CD4-positive, alpha-beta T cell treated with Interleukin-4 for 1 hour (primary cell): ENCODE results near the gene RBP7.
"Not testable (repeated sequence)": the region's sequence is repeated elsewhere in the genome, so short reads cannot be mapped to it uniquely, and the experiment has no call there.

ENCODE experiments used
- DNase-seq, 2 donors: peaks; one replicate each; pipeline ENCODE4 v3.0.0-alpha.2; 2020 to 2022

Gene RBP7

DNA sequence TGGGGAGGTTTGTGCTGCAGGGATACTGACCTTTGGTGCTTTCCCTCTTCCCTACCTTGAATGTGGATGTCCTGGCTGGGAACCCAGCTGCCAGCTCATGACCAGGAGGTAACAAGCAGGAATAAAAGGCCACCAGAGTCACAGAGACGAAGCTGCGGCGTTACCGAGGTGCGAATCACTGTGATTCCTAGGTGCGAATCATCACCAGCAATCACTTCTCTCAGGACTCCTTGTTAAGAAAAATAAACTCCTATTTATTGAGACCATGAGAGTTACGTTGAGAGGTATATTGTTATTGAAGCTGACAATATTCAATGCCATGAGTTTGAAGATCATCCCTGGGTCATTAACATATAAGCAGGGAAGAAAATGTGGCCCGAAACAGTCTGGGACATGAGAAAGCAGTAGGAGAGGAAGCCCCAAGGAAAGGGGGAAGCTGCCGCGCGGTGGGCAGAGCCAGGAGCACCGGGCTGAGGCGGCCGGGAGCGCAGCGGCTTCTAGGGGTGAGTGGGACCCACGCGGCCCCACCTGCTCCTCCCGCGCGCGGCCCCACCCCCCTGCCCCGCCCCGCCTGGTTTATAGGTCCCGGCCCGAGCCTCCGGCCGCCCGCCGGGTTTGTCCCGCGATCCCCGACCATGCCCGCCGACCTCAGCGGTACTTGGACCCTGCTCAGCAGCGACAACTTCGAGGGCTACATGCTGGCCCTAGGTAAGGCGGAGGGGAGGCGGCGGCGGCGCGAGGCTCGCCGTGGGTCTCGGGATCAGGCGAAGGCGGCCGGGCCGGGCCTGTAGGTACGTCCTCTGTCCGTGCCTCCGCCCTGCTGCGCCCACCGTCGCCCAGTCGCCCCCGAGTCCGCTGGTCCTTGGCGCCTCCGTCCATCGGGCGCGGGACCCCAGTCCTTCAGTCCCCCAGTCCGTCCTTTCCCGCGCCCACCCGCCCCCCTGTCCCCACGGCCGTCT lies at the start of gene RBP7:
Gene RBP7 (plus strand): TSS at position 605 of the 959 bp plus-strand sequence. CDS start 31 bp downstream, at position 636.
- DNase-seq, result no peak

DNA sequence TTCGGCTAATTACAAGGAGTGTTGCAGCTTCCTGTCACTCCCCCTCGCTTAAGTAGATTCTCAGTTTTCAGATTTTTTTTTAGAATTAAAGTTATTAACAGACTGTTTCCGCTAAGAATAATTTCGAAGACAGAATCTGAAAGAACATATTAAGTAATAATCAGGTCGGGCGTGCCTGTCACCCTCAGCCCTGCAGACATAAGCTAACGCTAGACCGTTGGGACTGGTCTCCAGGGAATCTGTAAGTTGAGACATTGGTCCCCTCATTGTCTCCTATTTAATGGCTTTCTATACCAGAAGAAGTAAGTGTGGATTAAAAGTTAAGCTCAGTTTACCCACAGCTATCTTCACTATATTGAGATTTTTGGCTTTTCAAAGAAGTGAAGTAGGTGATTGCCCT lies 39.3 kb upstream of the RBP7 start:
- DNase-seq, result no peak

DNA sequence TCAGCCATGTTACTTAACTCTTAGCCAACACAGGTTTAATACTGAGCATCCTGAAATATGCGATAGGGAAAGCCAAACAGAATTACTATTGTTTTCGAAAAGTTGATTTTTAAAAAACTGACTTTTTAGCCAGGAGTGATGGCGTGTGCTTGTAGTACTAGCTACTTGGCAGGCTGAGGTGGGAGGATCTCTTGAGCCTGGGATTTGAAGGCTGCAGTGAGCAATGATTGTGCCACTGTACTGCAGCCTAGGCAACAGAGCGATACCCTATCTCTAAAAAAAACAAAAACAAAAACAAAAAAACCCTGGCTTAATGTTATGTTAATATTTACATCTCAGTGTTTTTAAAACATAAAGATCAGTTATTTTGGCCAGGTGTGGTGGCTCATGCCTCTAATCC lies 37.0 kb upstream of the RBP7 start:
- no peak for DNase-seq

DNA sequence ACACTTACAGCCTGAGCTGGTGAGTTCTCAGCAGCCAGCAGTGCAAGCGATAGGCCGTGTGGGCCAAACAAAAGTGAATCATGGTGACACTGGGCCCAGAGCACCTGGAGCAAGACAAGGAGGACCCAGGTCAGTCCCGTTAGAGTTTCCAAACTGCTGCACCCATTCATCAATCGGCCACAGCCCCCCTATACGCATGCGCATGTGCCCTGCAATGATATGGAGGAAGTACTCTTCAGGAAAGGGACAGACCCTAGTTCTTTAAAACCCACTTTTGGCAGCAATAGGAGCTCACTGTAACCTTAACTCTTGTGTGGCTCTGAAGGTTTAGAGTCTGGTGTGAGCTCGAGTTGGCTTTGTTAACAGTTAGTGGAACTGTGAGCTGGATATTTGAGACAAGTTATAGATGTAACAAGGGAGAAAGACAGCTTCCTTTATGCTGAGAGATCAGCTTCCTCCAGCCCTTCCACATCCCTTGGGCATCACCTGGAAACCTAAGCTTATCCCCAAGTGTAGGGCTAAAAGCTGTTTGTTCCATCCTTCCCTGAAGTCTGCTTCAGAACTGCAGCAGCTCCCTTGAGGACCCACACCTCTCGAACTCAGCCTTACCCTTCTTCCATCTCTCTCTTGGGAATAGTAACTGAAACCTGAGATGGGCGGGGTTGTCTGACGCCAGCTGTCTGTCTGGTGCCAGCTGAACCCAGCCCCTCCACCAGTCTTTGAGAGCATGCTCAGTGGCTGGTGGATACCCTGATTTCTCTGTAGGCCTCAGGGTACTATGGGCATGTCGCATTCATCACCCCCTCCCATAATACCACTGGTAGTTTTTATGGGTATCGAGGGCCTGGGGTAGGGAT lies 36.1 kb upstream of the RBP7 start:
- DNase-seq, result peak in 1 of 2 donors; percentile 50

DNA sequence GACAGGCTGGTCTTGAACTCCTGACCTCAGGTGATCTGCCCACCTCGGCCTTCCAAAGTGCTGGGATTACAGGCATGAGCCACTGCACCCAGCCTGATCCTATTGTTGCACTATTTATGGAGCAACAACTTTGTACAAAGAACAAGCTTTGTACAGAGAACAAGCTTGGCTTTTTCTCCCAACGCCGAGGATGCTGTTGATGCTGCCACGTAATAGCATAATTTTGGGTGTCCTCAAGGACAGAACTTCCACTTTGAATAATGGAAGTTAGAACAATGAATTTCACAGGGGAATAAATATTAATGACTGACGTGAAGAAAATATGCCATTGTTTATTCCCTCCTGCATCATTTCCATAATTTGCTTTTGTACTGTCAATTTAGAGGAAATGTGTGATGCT lies 12.8 kb upstream of the RBP7 start:
- no peak for DNase-seq

DNA sequence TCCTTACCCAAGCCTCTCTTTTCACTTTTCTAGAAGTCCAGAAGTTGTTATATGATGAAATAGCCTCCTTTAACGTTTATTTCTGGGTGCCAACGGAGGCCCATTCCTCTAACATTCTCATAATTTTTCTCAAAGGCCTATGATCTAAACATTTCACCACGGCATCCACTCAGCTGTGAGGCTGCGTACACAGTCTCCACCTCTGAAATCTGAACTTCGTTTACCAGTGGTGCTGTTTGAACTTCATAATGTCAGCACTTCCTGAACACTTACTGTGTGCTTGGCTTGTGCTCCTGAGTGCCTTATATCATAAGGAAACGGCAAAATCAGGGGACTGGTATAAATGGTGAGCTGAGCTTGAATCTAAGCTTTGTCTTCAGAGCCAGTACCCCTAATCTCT lies 12.0 kb upstream of the RBP7 start:
- no peak for DNase-seq

DNA sequence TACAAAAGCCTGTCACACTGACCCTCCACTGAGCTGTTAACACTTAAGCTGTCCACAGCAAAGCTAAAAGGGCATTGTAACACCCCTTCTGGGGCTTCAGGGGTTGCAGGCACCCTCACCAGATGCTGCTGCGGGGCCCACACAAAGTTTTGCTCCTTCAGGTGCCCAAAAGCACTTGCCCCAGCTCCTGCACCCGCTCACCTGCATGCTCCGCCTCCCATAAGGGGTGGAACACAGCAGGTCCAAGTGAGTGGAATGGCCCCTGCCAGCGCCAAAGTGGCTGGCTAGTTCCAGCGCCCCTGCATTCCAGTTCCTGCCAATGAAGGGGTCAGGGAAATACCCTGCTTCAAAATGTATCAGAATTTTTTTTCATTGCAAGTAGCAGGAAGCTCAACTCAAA lies 7.3 kb upstream of the RBP7 start:
- no peak for DNase-seq

DNA sequence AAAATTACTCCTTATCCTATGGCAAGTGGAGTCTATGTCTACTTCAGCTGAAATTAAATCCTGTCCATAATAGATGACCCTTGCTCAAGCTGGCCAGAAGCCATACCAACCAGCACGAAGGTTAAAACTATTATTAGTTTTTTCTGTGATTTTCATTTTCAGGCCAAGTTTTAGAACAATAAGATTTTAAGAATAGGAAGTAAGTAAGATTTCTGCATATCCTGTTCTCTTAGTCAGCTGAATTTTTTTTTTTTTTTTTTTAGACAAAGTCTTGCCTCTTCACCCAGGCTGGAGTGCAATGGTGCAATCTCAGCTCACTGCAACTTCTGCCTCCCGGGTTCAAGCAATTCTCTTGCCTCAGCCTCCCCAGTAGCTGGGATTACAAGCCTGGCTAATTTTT lies 6.1 kb upstream of the RBP7 start:
- DNase-seq, result peak in 1 of 2 donors; percentile 20

DNA sequence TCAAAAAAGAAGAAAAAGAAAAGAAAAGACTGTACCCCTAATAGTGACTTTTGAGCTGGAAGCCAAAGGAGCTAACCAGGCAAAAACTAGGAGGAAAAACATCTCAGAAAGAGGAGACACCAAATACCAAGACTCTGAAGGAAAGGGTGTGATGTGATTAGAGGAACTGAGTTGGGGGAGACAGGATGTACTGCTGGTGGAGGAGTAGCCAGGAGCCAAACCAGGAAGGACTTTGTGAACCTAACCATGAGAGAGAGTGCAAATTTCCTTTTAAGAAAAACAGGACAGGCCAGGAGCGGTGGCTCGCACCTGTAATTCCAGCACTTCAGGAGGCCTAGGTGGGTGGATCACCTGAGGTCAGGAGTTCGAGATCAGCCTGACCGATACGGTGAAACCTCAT lies 4.1 kb upstream of the RBP7 start:
- no peak for DNase-seq

DNA sequence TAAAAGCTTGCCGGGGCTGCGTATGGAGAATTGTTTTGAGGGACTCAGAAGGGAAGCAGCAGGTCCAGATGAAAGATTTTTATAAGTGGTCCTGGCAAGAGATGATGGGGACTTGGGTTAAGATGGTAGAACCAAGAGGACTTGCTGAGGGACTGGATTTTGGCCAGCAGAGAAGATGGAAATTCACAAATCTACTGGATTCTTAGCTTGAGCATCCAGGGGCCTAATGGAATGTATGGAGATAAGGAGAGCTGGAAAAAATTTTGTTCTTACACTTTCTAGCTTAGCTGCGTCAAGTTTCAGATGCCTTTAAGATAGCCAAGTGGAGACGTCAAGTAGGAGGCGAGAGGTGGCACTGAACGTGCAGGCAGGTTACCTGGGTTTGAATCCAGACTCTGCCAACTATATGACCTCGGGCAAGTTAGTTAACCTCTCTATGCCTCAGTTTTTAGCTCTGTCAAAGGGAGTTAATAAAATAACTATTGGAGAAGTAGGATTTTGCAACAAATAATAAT lies 3.4 kb upstream of the RBP7 start:
- DNase-seq, result no peak

DNA sequence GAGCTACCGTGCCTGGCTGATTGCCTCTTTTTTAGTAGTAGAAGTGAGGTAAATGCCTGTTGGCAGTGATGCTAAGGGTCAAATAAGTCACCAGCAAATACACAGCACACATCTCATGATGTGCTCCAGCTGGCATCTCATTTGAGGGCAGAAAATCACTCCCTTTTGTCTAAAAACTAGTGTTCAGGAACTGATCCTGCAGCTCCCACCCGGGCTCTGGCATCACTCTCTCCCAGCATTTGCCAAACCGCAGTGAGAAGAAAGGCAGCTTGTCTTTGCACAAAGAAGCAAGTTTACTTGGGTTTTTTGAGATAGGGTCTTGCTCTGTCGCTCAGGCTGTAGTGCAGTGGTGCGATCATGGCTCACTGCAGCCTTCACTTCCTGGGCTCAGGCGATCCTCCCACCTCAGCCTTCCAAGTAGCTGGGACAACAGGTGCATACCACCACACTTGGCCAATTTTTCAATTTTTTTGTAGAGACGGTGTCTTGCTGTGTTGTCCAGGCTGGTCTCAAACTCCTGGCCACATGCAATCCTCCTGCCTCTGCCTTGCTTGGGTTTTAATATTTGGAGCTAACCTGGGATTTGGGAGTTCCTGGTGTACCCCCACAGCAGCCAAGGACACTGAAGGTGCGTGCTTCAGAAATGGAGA lies 4.1 kb downstream of the RBP7 start:
- no peak for DNase-seq

DNA sequence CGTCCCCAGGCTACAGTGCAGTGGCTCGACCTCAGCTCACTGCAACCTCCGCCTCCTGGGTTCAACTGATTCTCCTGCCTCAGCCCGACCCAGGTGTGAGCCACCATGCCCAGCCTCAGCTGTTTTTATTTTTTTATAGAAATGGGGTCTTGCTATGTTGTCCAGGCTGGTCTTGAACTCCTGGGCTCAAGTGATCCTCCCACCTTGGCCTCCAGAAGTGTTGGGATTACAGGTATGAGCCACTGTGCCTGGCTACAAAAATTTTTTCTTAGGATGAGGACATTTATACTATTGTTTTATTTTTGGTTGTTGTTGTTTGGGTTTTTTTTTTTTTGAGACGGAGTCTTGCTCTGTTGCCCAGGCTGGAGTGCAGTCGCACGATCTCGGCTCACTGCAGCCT lies 8.2 kb downstream of the RBP7 start:
- not testable (repeated sequence) for DNase-seq

DNA sequence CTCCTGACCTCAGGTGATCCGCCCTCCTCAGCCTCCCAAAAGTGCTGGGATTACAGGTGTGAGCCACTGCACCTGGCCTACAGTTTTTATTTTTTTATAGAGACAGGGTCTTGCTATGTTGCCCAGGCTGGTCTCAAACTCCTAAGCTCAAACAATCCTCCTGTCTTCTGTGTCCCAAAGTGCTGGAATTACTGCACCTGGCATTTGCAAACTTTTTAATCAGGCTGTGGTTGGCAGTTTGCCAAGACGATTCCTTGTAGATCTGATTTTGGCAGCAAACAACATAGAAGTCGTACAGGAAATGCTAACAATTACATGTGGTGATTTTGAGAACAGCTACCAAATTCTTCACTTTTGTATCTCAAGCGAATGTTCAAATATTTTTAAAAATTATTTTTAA lies 10.1 kb downstream of the RBP7 start:
- DNase-seq, result no peak

DNA sequence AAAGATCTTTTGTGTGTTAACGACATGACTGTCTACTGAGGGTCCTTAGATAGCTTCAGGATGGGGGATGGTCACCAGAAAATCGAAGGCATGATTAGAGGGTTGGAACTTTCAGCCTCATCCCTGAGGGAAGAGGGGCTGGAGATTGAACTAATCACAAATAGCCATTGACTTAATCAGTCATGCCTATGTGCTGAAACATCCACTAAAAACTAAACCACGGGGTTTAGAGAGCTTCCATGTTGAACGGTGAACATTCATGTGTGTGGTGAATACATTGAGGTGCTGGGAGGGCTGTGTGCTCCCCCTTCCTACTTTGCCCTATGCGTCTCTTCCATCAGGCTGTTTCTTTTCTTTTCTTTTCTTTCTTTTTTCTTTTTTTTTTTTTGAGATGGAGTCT lies 17.0 kb downstream of the RBP7 start:
- no peak for DNase-seq

DNA sequence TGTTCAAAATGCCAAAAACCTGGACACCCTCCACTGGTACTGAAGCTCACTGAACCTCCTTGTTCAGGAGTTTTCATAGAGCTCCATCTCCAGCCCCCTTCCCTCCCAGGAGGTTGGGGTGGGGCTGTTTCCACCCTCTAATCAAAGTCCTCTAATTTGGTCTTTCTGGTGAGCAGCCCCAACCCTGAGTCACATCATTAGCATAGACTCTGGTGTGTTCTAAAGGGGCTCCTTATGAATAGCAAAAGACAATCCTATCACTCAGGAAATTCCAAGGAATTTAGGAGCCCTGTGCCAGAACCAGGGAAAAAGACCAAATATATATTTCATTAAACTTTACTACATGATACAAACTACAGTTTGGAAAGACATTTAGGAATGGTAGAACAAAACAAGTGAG lies 22.5 kb downstream of the RBP7 start:
- no peak for DNase-seq

DNA sequence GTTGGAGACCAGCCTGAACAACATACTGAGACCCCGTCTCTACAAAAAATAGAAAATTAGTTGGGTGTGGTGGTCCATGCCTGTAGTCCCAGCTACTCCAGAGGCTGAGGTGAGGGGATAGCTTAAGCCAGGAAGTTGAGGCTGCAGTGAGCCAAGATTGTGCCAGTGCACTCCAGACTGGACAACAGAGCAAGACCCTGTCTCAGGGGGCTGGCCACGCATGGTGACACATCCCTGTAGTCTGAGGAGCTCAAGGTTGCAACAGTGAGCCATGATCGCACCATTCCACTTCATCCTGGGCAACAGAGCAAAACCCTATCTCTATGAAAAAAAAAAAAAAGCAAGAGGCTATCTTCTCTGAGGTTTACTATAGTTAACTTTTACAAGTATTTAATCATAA lies 23.1 kb downstream of the RBP7 start:
- DNase-seq, result no peak

DNA sequence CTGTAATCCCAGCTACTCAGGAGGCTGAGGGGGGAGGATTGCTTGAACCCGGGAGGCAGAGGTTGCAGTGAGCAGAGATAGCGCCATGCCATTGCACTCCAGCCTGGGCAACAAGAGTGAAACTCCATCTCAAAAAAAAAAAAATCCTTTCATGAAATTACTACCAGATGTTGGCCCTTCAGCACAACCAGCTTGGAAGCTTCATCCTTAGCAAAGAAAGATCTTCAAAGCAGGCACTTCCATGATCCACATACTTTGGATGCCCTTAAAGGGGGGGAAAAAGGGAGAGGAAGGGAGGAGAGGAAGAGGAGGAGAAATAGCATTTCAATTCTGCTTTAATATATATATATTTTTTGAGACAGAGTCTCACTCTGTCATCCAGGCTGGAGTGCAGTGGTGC lies 23.6 kb downstream of the RBP7 start:
- DNase-seq, result not testable (repeated sequence)

DNA sequence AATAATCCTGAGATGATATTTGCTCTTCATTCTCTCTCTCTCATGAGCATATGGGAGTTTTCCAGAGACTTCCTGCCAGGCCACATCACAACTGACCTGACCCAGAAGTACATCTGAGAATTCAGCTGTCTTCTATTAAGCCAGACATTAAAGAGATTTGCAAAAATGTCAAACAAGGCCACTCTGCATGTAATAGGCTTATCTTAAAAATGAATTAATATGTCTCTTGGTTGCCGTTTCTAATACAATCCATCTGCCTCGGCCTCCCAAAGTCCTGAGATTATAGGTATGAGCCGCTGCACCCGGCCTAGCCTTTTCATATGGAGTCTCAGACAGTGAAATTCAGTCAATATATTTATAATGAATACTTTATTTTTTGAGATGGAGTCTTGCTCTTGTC lies 25.0 kb downstream of the RBP7 start:
- not testable (repeated sequence) for DNase-seq

DNA sequence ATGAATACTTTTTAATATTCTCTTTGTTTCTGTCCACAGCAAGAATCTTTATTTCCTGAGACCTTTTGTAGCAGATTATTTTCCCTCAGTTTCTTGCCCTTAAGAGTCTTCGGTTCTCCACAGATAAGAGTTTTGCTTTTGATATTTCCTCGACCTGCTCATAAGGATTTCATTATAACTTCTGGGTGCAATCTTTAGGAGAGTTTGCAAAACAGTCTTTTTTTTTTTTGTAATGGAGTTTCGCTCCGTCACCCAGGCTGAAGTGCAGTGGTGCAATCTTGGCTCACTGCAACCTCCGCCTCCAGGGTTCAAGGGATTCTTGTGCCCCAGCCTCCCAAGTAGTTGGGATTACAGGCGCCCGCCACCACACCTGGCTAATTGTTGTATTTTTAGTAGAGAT lies 25.6 kb downstream of the RBP7 start:
- no peak for DNase-seq

DNA sequence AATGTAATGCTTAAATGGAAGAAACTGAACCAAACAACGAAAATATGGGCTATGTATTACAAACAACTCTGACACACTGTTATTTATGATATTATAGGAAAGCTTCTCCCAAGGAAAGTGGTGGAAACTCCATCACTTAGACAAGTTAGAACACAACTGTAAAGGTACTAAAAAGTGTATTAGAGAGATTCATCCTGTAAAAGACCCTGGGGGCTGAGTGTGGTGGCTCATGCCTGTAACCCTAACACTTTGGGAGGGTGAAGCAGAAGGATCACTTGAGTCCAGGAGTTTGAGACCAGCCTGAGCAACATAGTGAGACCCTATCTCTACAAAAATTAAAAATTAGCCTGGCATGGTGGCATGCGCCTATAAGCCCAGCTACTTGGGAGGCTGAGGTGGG lies 28.3 kb downstream of the RBP7 start:
- DNase-seq, result no peak

DNA sequence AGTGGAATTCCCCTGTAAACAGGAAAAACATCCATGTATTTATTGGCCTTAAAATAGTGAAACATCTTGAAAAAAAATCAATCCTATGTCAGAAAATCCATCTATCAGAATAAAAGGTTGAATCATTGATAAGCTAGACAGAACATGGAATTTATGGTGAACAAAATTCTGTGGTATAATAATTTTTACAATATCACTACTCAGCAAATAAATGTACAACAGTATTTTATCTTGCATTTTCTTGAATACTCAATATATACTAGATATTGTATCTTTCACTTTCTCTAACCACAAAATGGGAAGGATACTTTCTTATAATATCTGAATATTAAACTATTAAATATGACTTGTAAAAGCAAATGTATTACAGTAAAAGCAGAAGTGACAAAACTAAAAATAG lies 30.0 kb downstream of the RBP7 start:
- DNase-seq, result no peak

DNA sequence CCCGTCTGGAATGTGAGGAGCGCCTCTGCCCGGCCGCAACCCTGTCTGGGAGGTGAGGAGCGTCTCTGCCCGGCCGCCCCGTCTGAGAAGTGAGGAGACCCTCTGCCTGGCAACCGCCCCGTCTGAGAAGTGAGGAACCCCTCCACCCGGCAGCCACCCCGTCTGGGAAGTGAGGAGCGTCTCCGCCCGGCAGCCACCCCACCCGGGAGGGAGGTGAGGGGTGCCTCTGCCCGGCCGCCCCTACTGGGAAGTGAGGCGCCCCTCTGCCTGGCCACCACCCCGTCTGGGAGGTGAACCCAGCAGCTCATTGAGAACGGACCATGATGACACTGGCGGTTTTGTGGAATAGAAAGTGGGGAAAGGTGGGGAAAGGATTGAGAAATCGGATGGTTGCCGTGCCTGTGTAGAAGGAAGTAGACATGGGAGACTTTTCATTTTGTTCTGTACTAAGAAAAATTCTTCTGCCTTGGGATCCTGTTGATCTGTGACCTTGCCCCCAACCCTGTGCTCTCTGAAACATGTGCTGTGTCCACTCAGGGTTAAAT lies 32.0 kb downstream of the RBP7 start:
- peak in 1 of 2 donors; percentile 25 for DNase-seq

DNA sequence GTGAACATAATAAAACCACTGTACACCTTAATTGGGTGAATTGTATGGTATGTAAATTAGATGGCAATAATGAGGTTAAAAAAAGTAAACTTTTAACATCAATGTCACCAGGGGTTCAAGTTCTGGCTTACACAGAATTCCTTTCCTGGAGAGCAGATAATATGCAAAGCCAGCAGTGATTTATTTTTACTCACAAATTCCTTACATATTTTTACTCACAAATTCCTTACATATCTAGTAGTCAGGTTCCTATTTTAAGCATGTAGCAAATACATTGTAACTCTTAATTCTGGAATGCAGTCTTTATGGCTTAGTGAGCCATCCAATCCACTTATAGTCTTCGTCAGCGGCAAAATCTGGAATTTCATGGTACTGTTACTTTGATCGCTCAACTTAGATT lies 34.4 kb downstream of the RBP7 start:
- no peak for DNase-seq
